Measurements from ENCODE around the gene CDKAL1. TPM values are rescaled to one million over a fixed set of nuclear protein-coding genes. Genes with fewer than 3 reads are reported as not detected.

Gene CDKAL1
- total RNA-seq, 1 experiment from 2014 or later, result 20.6 TPM

DNA sequence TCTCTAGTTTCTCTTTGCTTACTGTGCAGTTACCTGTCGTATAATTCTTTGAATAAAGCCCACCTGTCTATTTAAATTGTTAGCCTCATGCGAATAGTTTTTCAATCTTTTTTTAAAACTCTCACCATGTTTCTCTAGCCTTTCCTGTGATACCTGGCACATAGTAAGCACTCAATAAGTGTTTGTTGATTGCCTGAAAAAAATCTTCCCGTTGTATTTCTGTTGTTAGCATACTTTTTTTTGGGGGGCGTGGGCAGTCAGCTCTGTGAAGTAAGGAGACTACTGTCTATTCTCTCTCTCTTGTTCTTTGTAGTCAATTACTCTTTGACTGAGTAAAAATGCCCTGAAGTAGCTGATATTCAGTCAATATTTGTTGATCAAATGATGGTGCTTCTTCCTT lies 205.8 kb downstream of the CDKAL1 start:
- no peak overlapping the region for H3K27ac Mint-ChIP-seq

DNA sequence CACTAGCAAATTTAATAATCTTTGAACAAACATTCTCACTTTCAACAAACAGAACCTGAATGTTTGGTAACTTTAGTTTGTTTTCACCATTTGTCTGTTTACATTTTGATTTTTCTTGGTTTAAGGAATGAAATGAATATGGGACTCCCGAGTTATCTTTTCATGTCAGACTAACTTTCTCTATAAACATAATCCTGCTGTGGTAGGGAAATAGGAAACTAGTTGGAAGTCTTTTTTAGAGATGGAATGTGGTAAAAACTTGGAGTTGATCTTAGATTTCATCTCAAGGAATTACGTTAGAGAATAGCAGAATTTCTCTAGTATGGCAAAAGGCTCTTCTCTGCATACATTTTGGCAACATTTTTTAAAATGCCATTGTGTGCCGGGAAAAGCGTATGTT lies 206.5 kb downstream of the CDKAL1 start:
- Mint-ChIP-seq H3K27ac (no peak overlapping the region), H3K36me3 (peaks cover 9% of the 10 kb centered on the region), H3K4me1 (no peaks in the 10 kb centered on the region; the same call in 1 of the 2 replicates), H3K9me3 (peaks cover 10% of the 10 kb centered on the region), H3K27me3 (ENCODE audit: low read depth) (no peaks in the 10 kb centered on the region), H3K4me3 (no peak overlapping the region)
- ATAC-seq (no peak), DNase-seq (ENCODE audit: low spot score) (no peak)
- ChIA-PET CTCF (no interaction called here), POLR2A (no interaction called here)
- TF ChIP-seq, protein P1, sequence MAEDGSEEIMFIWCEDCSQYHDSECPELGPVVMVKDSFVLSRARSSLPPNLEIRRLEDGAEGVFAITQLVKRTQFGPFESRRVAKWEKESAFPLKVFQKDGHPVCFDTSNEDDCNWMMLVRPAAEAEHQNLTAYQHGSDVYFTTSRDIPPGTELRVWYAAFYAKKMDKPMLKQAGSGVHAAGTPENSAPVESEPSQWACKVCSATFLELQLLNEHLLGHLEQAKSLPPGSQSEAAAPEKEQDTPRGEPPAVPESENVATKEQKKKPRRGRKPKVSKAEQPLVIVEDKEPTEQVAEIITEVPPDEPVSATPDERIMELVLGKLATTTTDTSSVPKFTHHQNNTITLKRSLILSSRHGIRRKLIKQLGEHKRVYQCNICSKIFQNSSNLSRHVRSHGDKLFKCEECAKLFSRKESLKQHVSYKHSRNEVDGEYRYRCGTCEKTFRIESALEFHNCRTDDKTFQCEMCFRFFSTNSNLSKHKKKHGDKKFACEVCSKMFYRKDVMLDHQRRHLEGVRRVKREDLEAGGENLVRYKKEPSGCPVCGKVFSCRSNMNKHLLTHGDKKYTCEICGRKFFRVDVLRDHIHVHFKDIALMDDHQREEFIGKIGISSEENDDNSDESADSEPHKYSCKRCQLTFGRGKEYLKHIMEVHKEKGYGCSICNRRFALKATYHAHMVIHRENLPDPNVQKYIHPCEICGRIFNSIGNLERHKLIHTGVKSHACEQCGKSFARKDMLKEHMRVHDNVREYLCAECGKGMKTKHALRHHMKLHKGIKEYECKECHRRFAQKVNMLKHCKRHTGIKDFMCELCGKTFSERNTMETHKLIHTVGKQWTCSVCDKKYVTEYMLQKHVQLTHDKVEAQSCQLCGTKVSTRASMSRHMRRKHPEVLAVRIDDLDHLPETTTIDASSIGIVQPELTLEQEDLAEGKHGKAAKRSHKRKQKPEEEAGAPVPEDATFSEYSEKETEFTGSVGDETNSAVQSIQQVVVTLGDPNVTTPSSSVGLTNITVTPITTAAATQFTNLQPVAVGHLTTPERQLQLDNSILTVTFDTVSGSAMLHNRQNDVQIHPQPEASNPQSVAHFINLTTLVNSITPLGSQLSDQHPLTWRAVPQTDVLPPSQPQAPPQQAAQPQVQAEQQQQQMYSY (CRISPR knock-in tag; IDR thresholded peaks at IDR 0.05), result no peak
- TF ChIP-seq FOXP4 (CRISPR knock-in tag; IDR thresholded peaks at IDR 0.05), result no peak
- TF ChIP-seq AFF4 (CRISPR knock-in tag; IDR thresholded peaks at IDR 0.05; ENCODE audit: borderline replicate concordance), result no peak

More for the DNA sequence above, 205.8 kb downstream of the CDKAL1 start:
- ChIA-PET CTCF (interaction anchor here (0.6 kb wide), 1 partner anchor 47 kb away, joined by 3 read pairs; no protein-coding TSS in a partner anchor), POLR2A (no interaction called here)
- no peak overlapping the region for H3K4me3 Mint-ChIP-seq
- TF ChIP-seq OVOL2 (CRISPR knock-in tag; IDR thresholded peaks at IDR 0.05; ENCODE audit: borderline replicate concordance) (no peak), ESRRA (CRISPR knock-in tag; IDR thresholded peaks at IDR 0.05; ENCODE audit: borderline replicate concordance) (no peak), NFE2L1 (CRISPR knock-in tag; IDR thresholded peaks at IDR 0.05) (no peak), SOX15 (CRISPR knock-in tag; IDR thresholded peaks at IDR 0.05) (no peak), ZNF396 (CRISPR knock-in tag; IDR thresholded peaks at IDR 0.05; ENCODE audit: borderline replicate concordance) (no peak), NFYB (CRISPR knock-in tag; conservative IDR thresholded peaks at IDR 0.05; ENCODE audit: low read depth) (no peak), GRHL2 (CRISPR knock-in tag; IDR thresholded peaks at IDR 0.05; ENCODE audit: insufficient replicate concordance, severe bottlenecking) (no peak), ATF1 (CRISPR knock-in tag; IDR thresholded peaks at IDR 0.05) (no peak), ZNF138 (CRISPR knock-in tag; conservative IDR thresholded peaks at IDR 0.05) (no peak), AR (CRISPR knock-in tag; IDR thresholded peaks at IDR 0.05) (no peak), E2F5 (CRISPR knock-in tag; IDR thresholded peaks at IDR 0.05) (no peak)
- TF ChIP-seq, protein P2, sequence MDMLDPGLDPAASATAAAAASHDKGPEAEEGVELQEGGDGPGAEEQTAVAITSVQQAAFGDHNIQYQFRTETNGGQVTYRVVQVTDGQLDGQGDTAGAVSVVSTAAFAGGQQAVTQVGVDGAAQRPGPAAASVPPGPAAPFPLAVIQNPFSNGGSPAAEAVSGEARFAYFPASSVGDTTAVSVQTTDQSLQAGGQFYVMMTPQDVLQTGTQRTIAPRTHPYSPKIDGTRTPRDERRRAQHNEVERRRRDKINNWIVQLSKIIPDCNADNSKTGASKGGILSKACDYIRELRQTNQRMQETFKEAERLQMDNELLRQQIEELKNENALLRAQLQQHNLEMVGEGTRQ (CRISPR knock-in tag; IDR thresholded peaks at IDR 0.05), result no peak
- TF ChIP-seq, protein P3, sequence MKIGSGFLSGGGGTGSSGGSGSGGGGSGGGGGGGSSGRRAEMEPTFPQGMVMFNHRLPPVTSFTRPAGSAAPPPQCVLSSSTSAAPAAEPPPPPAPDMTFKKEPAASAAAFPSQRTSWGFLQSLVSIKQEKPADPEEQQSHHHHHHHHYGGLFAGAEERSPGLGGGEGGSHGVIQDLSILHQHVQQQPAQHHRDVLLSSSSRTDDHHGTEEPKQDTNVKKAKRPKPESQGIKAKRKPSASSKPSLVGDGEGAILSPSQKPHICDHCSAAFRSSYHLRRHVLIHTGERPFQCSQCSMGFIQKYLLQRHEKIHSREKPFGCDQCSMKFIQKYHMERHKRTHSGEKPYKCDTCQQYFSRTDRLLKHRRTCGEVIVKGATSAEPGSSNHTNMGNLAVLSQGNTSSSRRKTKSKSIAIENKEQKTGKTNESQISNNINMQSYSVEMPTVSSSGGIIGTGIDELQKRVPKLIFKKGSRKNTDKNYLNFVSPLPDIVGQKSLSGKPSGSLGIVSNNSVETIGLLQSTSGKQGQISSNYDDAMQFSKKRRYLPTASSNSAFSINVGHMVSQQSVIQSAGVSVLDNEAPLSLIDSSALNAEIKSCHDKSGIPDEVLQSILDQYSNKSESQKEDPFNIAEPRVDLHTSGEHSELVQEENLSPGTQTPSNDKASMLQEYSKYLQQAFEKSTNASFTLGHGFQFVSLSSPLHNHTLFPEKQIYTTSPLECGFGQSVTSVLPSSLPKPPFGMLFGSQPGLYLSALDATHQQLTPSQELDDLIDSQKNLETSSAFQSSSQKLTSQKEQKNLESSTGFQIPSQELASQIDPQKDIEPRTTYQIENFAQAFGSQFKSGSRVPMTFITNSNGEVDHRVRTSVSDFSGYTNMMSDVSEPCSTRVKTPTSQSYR (CRISPR knock-in tag; IDR thresholded peaks at IDR 0.05), result no peak
- H3K9me3 Mint-ChIP-seq, result peaks cover 10% of the 10 kb centered on the region
- H3K36me3 Mint-ChIP-seq, result peaks cover 9% of the 10 kb centered on the region
- no peak for DNase-seq (ENCODE audit: low spot score)
- no peak for ATAC-seq
- H3K4me1 Mint-ChIP-seq, result no peaks in the 10 kb centered on the region; the same call in 1 of the 2 replicates
- H3K27me3 Mint-ChIP-seq (ENCODE audit: low read depth), result no peaks in the 10 kb centered on the region
